HG03095 (cell line): ENCODE results near the gene ST6GALNAC5.
"Not testable (repeated sequence)": the region's sequence is repeated elsewhere in the genome, so short reads cannot be mapped to it uniquely, and the experiment has no call there.

Source experiments
- ATAC-seq: cut with Tn5 transposase; IDR thresholded peaks from one replicate; pipeline ENCODE4 v1.9.1; 2021; ENCODE audit warnings: moderate library complexity; ENCODE audit not compliant: unreplicated experiment

The ST6GALNAC5 gene

DNA sequence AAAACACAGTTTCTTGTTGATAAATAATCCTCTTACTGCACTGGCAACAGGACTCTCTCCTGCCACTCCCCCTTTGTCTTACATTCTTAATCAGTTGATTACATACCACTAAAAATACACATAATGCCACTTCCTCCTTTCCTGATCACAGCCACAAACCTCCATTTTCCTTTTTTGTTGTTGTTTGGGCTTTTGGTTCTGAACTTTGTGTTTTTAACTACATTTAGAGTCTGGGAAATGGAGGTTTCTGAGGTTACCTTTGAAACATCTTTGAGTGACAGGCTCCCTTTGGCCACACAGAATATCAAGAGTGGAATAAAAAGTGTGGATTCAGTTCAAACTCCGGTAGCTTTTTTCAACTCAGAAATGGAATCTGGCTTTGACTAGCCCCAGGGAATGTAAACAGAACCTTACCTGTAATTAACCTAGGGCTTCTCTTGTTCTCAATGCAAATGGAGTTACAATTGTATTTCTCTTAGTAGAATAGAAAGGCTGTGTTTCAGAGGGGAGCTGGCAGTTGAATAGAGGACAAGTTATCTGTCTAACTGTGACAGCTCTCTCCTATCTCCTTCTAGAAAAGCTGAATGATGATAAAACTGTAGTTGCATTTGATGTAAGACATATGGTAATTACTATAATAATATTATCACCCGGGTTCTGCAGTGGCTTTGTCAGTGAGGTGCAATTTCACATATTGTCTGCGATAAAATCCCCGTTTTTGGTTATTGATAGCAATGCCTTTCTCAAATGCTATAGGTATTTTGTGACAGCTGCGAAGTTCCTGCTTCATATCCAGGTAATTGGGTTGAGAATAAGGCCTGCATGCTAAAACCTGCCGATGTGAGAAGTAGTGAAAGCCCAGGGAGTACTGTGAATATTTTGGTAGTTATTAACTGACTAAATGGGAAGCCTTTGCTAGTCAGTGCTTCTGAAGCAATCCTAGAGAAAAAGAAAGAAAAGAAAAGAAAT, 66.9 kb downstream of the ST6GALNAC5 start:
- no peak for ATAC-seq

GRCh38 chr1:76938304-76938703, 71.0 kb downstream of the ST6GALNAC5 start:
- ATAC-seq: no peak

- ATAC-seq: no peak
These were observed 72.0 kb downstream of the ST6GALNAC5 start for GRCh38 chr1:76939050-76939816.

GRCh38 chr1:76939817-76940216, 72.5 kb downstream of the ST6GALNAC5 start:
- no peak for ATAC-seq

DNA sequence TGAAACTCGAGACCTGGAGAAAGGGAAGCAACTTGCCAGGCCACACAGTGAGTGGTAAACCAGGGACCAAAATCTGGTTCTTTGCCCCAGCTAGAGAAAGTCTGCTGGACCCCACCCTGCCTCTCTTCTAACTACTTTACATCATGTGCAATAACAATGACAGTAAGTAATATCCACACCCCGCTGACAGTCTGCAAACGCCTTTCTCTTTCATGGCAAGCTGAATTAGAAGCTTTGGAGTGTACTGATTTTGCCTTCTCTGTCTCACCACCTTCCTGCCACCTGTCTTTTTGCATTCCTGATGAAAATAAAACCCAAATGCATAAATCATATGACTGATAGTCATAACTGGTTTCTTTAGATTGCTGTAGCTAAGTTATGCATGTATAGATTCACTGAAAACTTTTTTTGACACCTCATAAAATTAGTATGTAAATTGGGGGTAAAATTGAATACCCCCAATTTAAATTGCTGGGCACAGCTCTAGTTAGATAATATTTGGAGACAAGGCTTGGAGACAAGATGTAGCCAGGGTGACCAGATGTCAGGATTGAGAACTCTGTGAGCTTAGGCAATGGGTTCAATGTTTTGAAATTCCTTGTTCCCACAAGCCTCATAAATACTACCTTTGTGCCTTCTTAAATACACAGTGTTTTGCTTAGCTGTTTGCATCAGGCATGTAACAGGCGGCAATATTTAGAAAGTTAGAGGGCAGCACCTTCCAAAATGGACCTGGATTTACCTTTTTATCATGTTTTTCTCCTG, 73.5 kb downstream of the ST6GALNAC5 start:
- ATAC-seq: no peak

GRCh38 chr1:76942549-76942948, 75.3 kb downstream of the ST6GALNAC5 start:
- no peak for ATAC-seq

- ATAC-seq: no peak
These were observed 77.7 kb downstream of the ST6GALNAC5 start for GRCh38 chr1:76944942-76945341.

DNA sequence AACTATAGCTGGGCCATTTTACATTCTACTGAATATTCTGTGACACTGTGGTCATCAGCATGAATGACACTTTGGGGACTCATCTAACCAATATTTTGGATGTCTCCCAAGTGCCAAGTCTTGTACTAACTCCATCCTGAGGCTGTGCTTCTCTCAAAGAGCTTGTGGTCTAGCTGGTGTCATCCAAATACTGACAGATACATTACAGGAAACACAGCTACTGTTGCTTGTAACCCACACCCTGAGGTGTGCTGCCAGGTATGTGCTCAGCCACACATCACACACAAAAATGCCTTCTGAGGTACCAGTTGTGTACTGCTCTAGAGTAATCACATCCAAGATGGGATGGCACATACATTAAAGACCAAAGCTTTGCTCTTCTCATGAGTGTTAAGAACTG, 81.6 kb downstream of the ST6GALNAC5 start:
- ATAC-seq: no peak

GRCh38 chr1:76949503-76949902, 82.2 kb downstream of the ST6GALNAC5 start:
- no peak for ATAC-seq

- no peak for ATAC-seq
These were observed 83.0 kb downstream of the ST6GALNAC5 start for GRCh38 chr1:76950306-76950705.

DNA sequence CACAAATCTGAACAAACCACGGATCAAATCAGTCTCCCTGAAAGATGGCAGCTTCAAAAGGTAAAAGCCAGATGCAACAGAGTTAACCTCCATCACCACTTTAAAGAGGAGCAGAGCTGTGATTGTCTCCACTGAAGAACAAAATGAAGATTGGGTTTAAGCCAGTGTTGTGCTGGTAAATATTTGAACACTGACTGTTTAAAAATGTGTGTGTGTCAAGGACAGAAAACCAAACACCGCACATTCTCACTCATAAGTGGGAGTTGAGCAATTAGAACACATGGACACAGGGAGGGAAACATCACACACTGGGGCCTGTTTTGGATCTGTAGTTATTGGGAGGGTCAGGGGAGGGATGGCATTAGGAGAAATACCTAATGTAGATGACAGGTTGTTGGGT, 83.9 kb downstream of the ST6GALNAC5 start:
- ATAC-seq: no peak

GRCh38 chr1:76955652-76956051, 88.4 kb downstream of the ST6GALNAC5 start:
- no peak for ATAC-seq

DNA sequence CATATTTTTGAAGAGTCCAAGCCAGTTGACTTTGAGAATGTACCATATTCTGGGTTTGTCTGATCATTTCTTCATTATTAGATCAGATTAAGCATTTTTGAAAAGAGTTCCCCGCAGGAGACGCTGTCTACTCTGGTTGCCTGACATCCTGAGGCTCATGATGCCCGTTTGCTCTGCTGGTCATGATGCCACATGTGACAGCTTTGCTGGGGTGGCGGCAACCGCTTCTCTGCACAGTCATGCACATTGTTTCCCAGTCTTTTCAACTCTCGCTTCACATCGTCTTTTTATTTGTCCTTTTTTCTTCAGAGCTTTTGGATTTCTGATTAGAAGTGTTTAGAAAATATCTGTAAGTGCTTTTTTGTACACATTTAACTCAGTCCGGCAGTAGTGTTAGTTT, 90.7 kb downstream of the ST6GALNAC5 start:
- no peak for ATAC-seq

GRCh38 chr1:76958828-76959227, 91.5 kb downstream of the ST6GALNAC5 start:
- no peak for ATAC-seq

DNA sequence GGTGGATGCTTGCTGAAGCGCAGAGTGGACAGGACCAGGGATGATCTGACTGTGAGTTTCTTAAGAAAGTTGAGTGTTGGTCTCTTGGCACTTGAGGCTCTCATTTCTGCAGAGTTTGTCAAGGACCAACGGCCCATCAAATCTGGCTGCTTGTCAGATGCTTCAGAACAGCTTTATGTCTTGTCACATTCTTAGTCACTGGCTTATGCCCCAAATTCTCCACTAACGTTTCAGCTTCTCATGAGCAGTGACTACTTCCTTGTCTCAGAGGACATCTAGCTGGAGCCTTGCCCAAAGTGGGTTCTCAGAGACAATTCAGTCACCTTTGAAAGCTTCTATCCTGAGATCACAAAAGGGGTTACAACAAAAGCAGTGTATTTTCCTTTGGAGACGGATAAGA, 92.3 kb downstream of the ST6GALNAC5 start:
- no peak for ATAC-seq

GRCh38 chr1:76961181-76961819, 94.0 kb downstream of the ST6GALNAC5 start:
- ATAC-seq: no peak

- no peak for ATAC-seq
These were observed 94.5 kb downstream of the ST6GALNAC5 start for GRCh38 chr1:76961820-76962207.

DNA sequence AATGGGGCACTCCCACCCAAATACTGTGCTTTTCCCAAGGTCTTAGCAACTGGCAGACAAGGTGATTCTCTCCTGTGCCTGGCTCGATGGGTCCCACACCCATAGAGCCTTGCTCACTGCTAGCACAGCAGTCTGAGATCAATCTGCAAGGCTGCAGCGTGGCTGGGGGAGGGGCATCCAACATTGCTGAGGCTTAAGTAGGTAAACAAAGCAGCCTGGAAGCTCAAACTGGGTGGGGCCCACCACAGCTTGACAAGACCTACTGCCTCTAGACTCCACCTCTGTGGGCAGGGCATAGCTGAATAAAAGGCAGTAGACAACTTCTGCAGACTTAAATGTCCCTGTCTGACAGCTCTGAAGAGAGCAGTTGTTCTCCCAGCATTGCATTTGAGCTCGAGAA, 114.0 kb downstream of the ST6GALNAC5 start:
- ATAC-seq: not testable (repeated sequence)

DNA sequence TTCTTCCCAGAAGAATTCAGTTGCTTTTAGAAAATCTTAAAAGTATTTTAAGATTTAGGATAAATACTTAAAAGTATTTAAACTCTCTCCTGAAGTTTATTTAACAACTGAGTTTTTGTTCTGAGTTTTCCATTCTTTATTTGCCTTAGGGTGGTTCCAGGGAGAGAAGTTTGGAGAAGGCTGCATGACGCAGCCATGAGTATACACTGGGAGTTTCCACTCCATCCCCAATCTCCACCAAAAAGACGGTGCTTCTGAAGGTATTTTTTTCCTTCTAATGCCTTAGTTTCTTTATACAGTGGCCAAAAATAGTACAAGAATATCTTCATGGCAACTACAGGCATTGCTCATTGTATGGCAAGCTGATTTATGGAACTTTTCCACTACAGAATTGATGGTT, 122.7 kb downstream of the ST6GALNAC5 start:
- ATAC-seq: no peak

DNA sequence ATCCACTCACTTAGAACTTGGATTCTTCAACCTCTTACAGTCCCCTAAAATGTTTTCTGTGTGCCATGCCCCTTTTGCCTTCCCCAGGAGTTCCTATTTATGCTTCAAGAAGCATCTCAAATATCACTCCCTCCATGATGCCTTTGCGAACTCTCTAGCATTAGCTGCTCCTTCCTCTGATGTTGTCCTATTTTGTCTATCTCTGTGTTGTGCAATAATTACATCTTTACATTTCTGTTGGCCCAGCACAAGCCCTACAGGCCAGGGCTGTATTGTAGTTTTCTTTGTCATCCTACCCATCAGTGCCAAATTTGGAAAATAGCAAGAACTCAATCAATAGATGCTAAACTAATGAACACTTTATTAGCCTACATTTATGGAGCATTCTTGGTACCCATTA, 125.8 kb downstream of the ST6GALNAC5 start:
- no peak for ATAC-seq
